ENCODE data around the gene TMEM178B. TPM values are rescaled to one million over a fixed set of nuclear protein-coding genes. Genes with fewer than 3 reads are reported as not detected.

The TMEM178B gene
- total and polyA plus RNA-seq, 3 experiments from 2014 or later: 0.02 to 1.1 (median 0.97) TPM

- ChIA-PET CTCF (no interaction called here), POLR2A (no interaction called here)
- H3K36me3 ChIP-seq (ENCODE audit: insufficient read depth, low read length): no peaks in the 10 kb centered on the region
- Mint-ChIP-seq H3K27me3 (peaks cover 10 to 48% of the 10 kb centered on the region in 2 donors), H3K4me3 (no peak overlapping the region), H3K27ac (no peak overlapping the region), H3K9me3 (no peaks in the 10 kb centered on the region), H3K36me3 (no peaks in the 10 kb centered on the region), H3K4me1 (no peaks in the 10 kb centered on the region)
- no peak overlapping the region for H3K4me3 ChIP-seq (ENCODE audit: low read length)
- no peak overlapping the region for H3K27ac ChIP-seq (ENCODE audit: low read depth, low read length)
- H3K27me3 ChIP-seq (ENCODE audit: insufficient read depth, low read length, poor library complexity, severe bottlenecking): peaks cover 8% of the 10 kb centered on the region
- H3K9me3 ChIP-seq (ENCODE audit: low read length): no peaks in the 10 kb centered on the region
- H3K4me1 ChIP-seq (ENCODE audit: insufficient read depth, low read length): no peaks in the 10 kb centered on the region
- DNase-seq: no peak
These were observed 411.0 kb downstream of the TMEM178B start for GRCh38 chr7:141484907-141485306.

- Mint-ChIP-seq H3K36me3 (no peaks in the 10 kb centered on the region), H3K4me3 (no peak overlapping the region), H3K4me1 (no peaks in the 10 kb centered on the region), H3K27ac (peak overlapping the region in 1 of 8 donors; percentile 68), H3K27me3 (peaks cover 9 to 34% of the 10 kb centered on the region in 2 donors), H3K9me3 (no peaks in the 10 kb centered on the region)
- H3K4me1 ChIP-seq (ENCODE audit: insufficient read depth, low read length): no peaks in the 10 kb centered on the region
- CTCF ChIA-PET: no interaction called here
- no peaks in the 10 kb centered on the region for H3K9me3 ChIP-seq (ENCODE audit: low read length)
- no peak overlapping the region for H3K27ac ChIP-seq (ENCODE audit: low read depth, low read length)
- H3K27me3 ChIP-seq (ENCODE audit: insufficient read depth, low read length, poor library complexity, severe bottlenecking): no peaks in the 10 kb centered on the region
- H3K4me3 ChIP-seq (ENCODE audit: low read length): no peak overlapping the region
- POLR2A ChIA-PET: no interaction called here
- DNase-seq: no peak
- H3K36me3 ChIP-seq (ENCODE audit: insufficient read depth, low read length): no peaks in the 10 kb centered on the region
These were observed 413.1 kb downstream of the TMEM178B start for GRCh38 chr7:141486959-141487358.

- CTCF ChIA-PET: interaction anchor here (1.2 kb wide), 1 partner anchor 11 kb away, joined by 6 read pairs; no protein-coding TSS in a partner anchor
- Mint-ChIP-seq H3K36me3 (no peaks in the 10 kb centered on the region), H3K4me3 (no peak overlapping the region), H3K27me3 (peaks cover 8 to 18% of the 10 kb centered on the region in 2 donors), H3K4me1 (no peaks in the 10 kb centered on the region), H3K27ac (no peak overlapping the region), H3K9me3 (no peaks in the 10 kb centered on the region)
- Histone ChIP-seq H3K4me3 (ENCODE audit: low read length) (no peak overlapping the region), H3K36me3 (ENCODE audit: insufficient read depth, low read length) (no peaks in the 10 kb centered on the region), H3K4me1 (ENCODE audit: insufficient read depth, low read length) (no peaks in the 10 kb centered on the region), H3K27me3 (ENCODE audit: insufficient read depth, low read length, poor library complexity, severe bottlenecking) (no peaks in the 10 kb centered on the region), H3K9me3 (ENCODE audit: low read length) (no peaks in the 10 kb centered on the region), H3K27ac (ENCODE audit: low read depth, low read length) (no peak overlapping the region)
- POLR2A ChIA-PET: no interaction called here
- no peak for DNase-seq
These were observed 416.6 kb downstream of the TMEM178B start for GRCh38 chr7:141490474-141490873.

- Mint-ChIP-seq H3K36me3 (no peaks in the 10 kb centered on the region), H3K27ac (no peak overlapping the region), H3K9me3 (no peaks in the 10 kb centered on the region), H3K4me3 (no peak overlapping the region), H3K27me3 (peaks cover 7 to 25% of the 10 kb centered on the region in 2 donors), H3K4me1 (no peaks in the 10 kb centered on the region)
- Histone ChIP-seq H3K9me3 (ENCODE audit: low read length) (no peaks in the 10 kb centered on the region), H3K4me3 (ENCODE audit: low read length) (no peak overlapping the region), H3K36me3 (ENCODE audit: insufficient read depth, low read length) (no peaks in the 10 kb centered on the region), H3K27me3 (ENCODE audit: insufficient read depth, low read length, poor library complexity, severe bottlenecking) (no peaks in the 10 kb centered on the region), H3K4me1 (ENCODE audit: insufficient read depth, low read length) (no peaks in the 10 kb centered on the region), H3K27ac (ENCODE audit: low read depth, low read length) (no peak overlapping the region)
- ChIA-PET CTCF (no interaction called here), POLR2A (no interaction called here)
- DNase-seq: no peak
These were observed 421.2 kb downstream of the TMEM178B start for GRCh38 chr7:141495057-141495456.

GRCh38 chr7:141497391-141497790 lies 423.5 kb downstream of the TMEM178B start:
- DNase-seq: no peak
- Mint-ChIP-seq H3K36me3 (no peaks in the 10 kb centered on the region), H3K4me3 (no peak overlapping the region), H3K27me3 (peaks cover 12 to 39% of the 10 kb centered on the region in 2 donors), H3K9me3 (no peaks in the 10 kb centered on the region), H3K27ac (no peak overlapping the region), H3K4me1 (no peaks in the 10 kb centered on the region)
- Histone ChIP-seq H3K27me3 (ENCODE audit: insufficient read depth, low read length, poor library complexity, severe bottlenecking) (no peaks in the 10 kb centered on the region), H3K4me1 (ENCODE audit: insufficient read depth, low read length) (no peaks in the 10 kb centered on the region), H3K36me3 (ENCODE audit: insufficient read depth, low read length) (no peaks in the 10 kb centered on the region), H3K9me3 (ENCODE audit: low read length) (no peaks in the 10 kb centered on the region), H3K4me3 (ENCODE audit: low read length) (no peak overlapping the region), H3K27ac (ENCODE audit: low read depth, low read length) (no peak overlapping the region)
- ChIA-PET POLR2A (no interaction called here), CTCF (no interaction called here)

- H3K4me1 ChIP-seq (ENCODE audit: insufficient read depth, low read length): no peaks in the 10 kb centered on the region
- Mint-ChIP-seq H3K27me3 (peaks cover 11 to 30% of the 10 kb centered on the region in 2 donors), H3K9me3 (no peaks in the 10 kb centered on the region), H3K4me1 (no peaks in the 10 kb centered on the region), H3K27ac (no peak overlapping the region), H3K36me3 (no peaks in the 10 kb centered on the region), H3K4me3 (no peak overlapping the region)
- ChIA-PET POLR2A (no interaction called here), CTCF (interaction anchor here (1.6 kb wide), 1 partner anchor 10 kb away, joined by 6 read pairs; no protein-coding TSS in a partner anchor)
- no peak overlapping the region for H3K4me3 ChIP-seq (ENCODE audit: low read length)
- H3K27me3 ChIP-seq (ENCODE audit: insufficient read depth, low read length, poor library complexity, severe bottlenecking): no peaks in the 10 kb centered on the region
- H3K27ac ChIP-seq (ENCODE audit: low read depth, low read length): no peak overlapping the region
- no peaks in the 10 kb centered on the region for H3K36me3 ChIP-seq (ENCODE audit: insufficient read depth, low read length)
- DNase-seq: no peak
- no peaks in the 10 kb centered on the region for H3K9me3 ChIP-seq (ENCODE audit: low read length)
These were observed 426.7 kb downstream of the TMEM178B start for GRCh38 chr7:141500608-141501007.

GRCh38 chr7:141501451-141501850 lies 427.6 kb downstream of the TMEM178B start:
- Mint-ChIP-seq H3K4me1 (no peaks in the 10 kb centered on the region), H3K9me3 (no peaks in the 10 kb centered on the region), H3K27me3 (peaks cover 9 to 28% of the 10 kb centered on the region in 2 donors), H3K4me3 (no peak overlapping the region), H3K36me3 (no peaks in the 10 kb centered on the region), H3K27ac (no peak overlapping the region)
- no peaks in the 10 kb centered on the region for H3K27me3 ChIP-seq (ENCODE audit: insufficient read depth, low read length, poor library complexity, severe bottlenecking)
- no peak for DNase-seq
- H3K36me3 ChIP-seq (ENCODE audit: insufficient read depth, low read length): no peaks in the 10 kb centered on the region
- H3K9me3 ChIP-seq (ENCODE audit: low read length): no peaks in the 10 kb centered on the region
- ChIA-PET POLR2A (no interaction called here), CTCF (interaction anchor here (1.6 kb wide), 1 partner anchor 11 kb away, joined by 6 read pairs; no protein-coding TSS in a partner anchor)
- no peak overlapping the region for H3K27ac ChIP-seq (ENCODE audit: low read depth, low read length)
- H3K4me1 ChIP-seq (ENCODE audit: insufficient read depth, low read length): no peaks in the 10 kb centered on the region
- no peak overlapping the region for H3K4me3 ChIP-seq (ENCODE audit: low read length)

GRCh38 chr7:141511316-141511675 lies 437.4 kb downstream of the TMEM178B start:
- peaks cover 0 to 2% (median 0%) of the 10 kb centered on the region in 3 donors for H3K36me3 Mint-ChIP-seq
- Histone ChIP-seq H3K9me3 (ENCODE audit: low read length) (no peaks in the 10 kb centered on the region), H3K27me3 (ENCODE audit: insufficient read depth, low read length, poor library complexity, severe bottlenecking) (peaks cover 16% of the 10 kb centered on the region), H3K4me1 (ENCODE audit: insufficient read depth, low read length) (no peaks in the 10 kb centered on the region), H3K27ac (ENCODE audit: low read depth, low read length) (no peak overlapping the region), H3K4me3 (ENCODE audit: low read length) (no peak overlapping the region), H3K36me3 (ENCODE audit: insufficient read depth, low read length) (no peaks in the 10 kb centered on the region)
- ChIA-PET CTCF (no interaction called here), POLR2A (no interaction called here)
- no peak overlapping the region for H3K27ac Mint-ChIP-seq
- no peak for DNase-seq
- H3K27me3 Mint-ChIP-seq: peaks cover 42 to 82% of the 10 kb centered on the region in 2 donors
- peak overlapping the region in 6 of 7 donors; percentile 4 to 86 (median 54) for H3K4me3 Mint-ChIP-seq
- peaks cover 0 to 7% (median 5%) of the 10 kb centered on the region in 5 donors for H3K9me3 Mint-ChIP-seq
- peaks cover 7 to 23% (median 13%) of the 10 kb centered on the region in 3 donors for H3K4me1 Mint-ChIP-seq
